Sigmoid colon (tissue), 7 donors: ENCODE measurements around the gene CRTC1. TPM values are rescaled to one million over a fixed set of nuclear protein-coding genes. Genes with fewer than 3 reads are reported as not detected.

Experiments
- DNase-seq: peaks from one replicate; pipeline ENCODE4 v3.0.0-alpha.2; 2019
- H3K27ac ChIP-seq, 4 donors: fragments of 200-600 bp; sonication (generic); one replicate each; pipeline ENCODE4 v1.5.1; 2016 to 2019; ENCODE audit warnings: mild to moderate bottlenecking in 1 of 4
- H3K27me3 ChIP-seq, 3 donors: fragments of 200-600 bp; sonication (generic); one replicate each; pipeline ENCODE4 v1.5.1; 2019; ENCODE audit warnings: mild to moderate bottlenecking in 1 of 3
- H3K36me3 ChIP-seq, 4 donors: fragments of 200-600 bp; sonication (generic); one replicate each; pipeline ENCODE4 v1.5.1; 2016 to 2019
- H3K4me1 ChIP-seq, 4 donors: fragments of 200-600 bp; sonication (generic); one replicate each; pipeline ENCODE4 v1.5.1; 2017 to 2019
- H3K4me3 ChIP-seq, 4 donors: fragments of 200-600 bp; sonication (generic); one replicate each; pipeline ENCODE4 v1.5.1; 2017 to 2019; ENCODE audit warnings: mild to moderate bottlenecking in 2 of 4, moderate library complexity in 1 of 4
- H3K9me3 ChIP-seq, 4 donors: fragments of 200-600 bp in 3 of 4; sonication (generic) in 3 of 4; one replicate each; pipeline versions ENCODE4 v1.5.1 to v1.6.1; 2013 to 2019
- CTCF ChIP-seq, 4 experiments: fragments of 450-650 bp in 3 of 4; fragments of 200-600 bp in 1 of 4; IDR thresholded peaks; one replicate each; pipeline ENCODE4 v1.5.1; 2016 to 2019; ENCODE audit warnings: antibody characterized with exemption in 4 of 4, mild to moderate bottlenecking in 3 of 4, moderate library complexity in 2 of 4
- EP300 ChIP-seq, 4 donors: sonication (generic); formaldehyde crosslinking; IDR thresholded peaks; one replicate each; pipeline ENCODE4 v1.6.1; 2017; ENCODE audit warnings: antibody characterized with exemption in 4 of 4
- POLR2A ChIP-seq, 2 donors: fragments of 450-650 bp; IDR thresholded peaks; one replicate each; pipeline ENCODE4 v1.6.1; 2016; ENCODE audit warnings: antibody characterized with exemption in 2 of 2, mild to moderate bottlenecking in 2 of 2, moderate library complexity in 2 of 2
- POLR2AphosphoS5 ChIP-seq, 4 donors: sonication (generic); formaldehyde crosslinking; IDR thresholded peaks; one replicate each; pipeline ENCODE4 v1.6.1; 2017; ENCODE audit warnings: antibody characterized with exemption in 4 of 4
- WGBS, 2 donors: extraction: QIAGEN DNeasy Blood & Tissue Kit; methylation state at CpG; one replicate each; pipeline ENCODE4 v1.1.7; 2013; 5-methylcytosine and 5-hydroxymethylcytosine counted together
- intact Hi-C: fragments of 100-400 bp; cut with DNase I; formaldehyde crosslinking; loops from one replicate; pipeline ENCODE4 v1.15.1; 2023
- polyA plus RNA-seq, 3 donors: library from polyadenylated mRNA; stranded (reverse); fragments of 200-250 nt; gene quantifications; one replicate each; pipeline ENCODE4 v1.2.3, GENCODE V29; 2013
- total RNA-seq, 4 donors: library from RNA; depleted of rRNA; stranded (reverse); fragments of >200 nt; gene quantifications; one replicate each; pipeline ENCODE4 v1.1.0, GENCODE V29; 2016
- donor health status: healthy with polysubstance abuse.
- donor health status: Bipolar disorder and iron deficiency.
- donor health status: healthy.

CRTC1 gene
- total and polyA plus RNA-seq, 7 donors = 2.5 to 8.9 (median 3.6) TPM

- H3K36me3 ChIP-seq = no peaks in the 10 kb centered on the region
- no peak overlapping the region for H3K4me3 ChIP-seq
- no peak overlapping the region for H3K27ac ChIP-seq
- peaks cover 0 to 32% (median 29%) of the 10 kb centered on the region in 4 donors for H3K4me1 ChIP-seq
- DNase-seq = no peak
- intact Hi-C loops = no loop called here
- TF ChIP-seq POLR2A (IDR thresholded peaks at IDR 0.05) (no peak), POLR2AphosphoS5 (IDR thresholded peaks at IDR 0.05) (no peak), CTCF (IDR thresholded peaks at IDR 0.05) (no peak), EP300 (IDR thresholded peaks at IDR 0.05) (no peak)
- no peaks in the 10 kb centered on the region for H3K9me3 ChIP-seq
- WGBS, 2 donors = 87 to 89% methylated on average over 19 of the region's 19 CpGs
- peaks cover 30 to 47% (median 44%) of the 10 kb centered on the region in 3 donors for H3K27me3 ChIP-seq
Observed at GRCh38 chr19:18783958-18784785, 100.7 kb downstream of the CRTC1 start.

DNA sequence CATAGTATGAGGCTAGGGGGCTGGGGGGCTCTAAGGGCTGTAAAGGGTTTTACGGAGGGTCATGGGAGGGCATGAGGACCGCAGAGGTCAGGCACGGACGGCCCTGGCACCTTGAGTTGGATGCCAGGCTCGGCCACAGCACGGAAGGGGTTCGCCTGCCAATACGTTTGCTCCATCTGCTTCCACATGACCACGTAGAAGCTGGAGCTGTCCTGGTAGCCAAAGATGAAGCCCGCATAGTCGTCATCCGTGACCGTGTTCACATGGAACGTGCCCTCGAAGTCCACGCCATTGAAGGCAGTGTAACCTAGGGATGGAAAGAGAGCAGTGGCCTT lies 101.3 kb downstream of the CRTC1 start:
- 63 to 78% methylated on average over 16 of the region's 16 CpGs for WGBS, 2 donors
- H3K4me3 ChIP-seq = no peak overlapping the region
- no peaks in the 10 kb centered on the region for H3K36me3 ChIP-seq
- intact Hi-C loops = no loop called here
- H3K4me1 ChIP-seq = peaks cover 0 to 38% (median 34%) of the 10 kb centered on the region in 4 donors
- no peak for DNase-seq
- no peak for TF ChIP-seq POLR2AphosphoS5 (IDR thresholded peaks at IDR 0.05)
- no peak for TF ChIP-seq CTCF (IDR thresholded peaks at IDR 0.05)
- no peak for TF ChIP-seq POLR2A (IDR thresholded peaks at IDR 0.05)
- no peak for TF ChIP-seq EP300 (IDR thresholded peaks at IDR 0.05)
- H3K27ac ChIP-seq = no peak overlapping the region
- peaks cover 36 to 53% (median 50%) of the 10 kb centered on the region in 3 donors for H3K27me3 ChIP-seq
- no peaks in the 10 kb centered on the region for H3K9me3 ChIP-seq

- no peak for TF ChIP-seq CTCF (IDR thresholded peaks at IDR 0.05)
- TF ChIP-seq EP300 (IDR thresholded peaks at IDR 0.05) = no peak
- TF ChIP-seq POLR2A (IDR thresholded peaks at IDR 0.05) = no peak
- no peak for TF ChIP-seq POLR2AphosphoS5 (IDR thresholded peaks at IDR 0.05)
- DNase-seq = peak; percentile 83
- no peaks in the 10 kb centered on the region for H3K9me3 ChIP-seq
- peak overlapping the region in 2 of 4 donors; percentile 16 to 18 for H3K4me3 ChIP-seq
- no peaks in the 10 kb centered on the region for H3K36me3 ChIP-seq
- peaks cover 0 to 45% (median 41%) of the 10 kb centered on the region in 4 donors for H3K4me1 ChIP-seq
- intact Hi-C loops = no loop called here
- peaks cover 43 to 60% (median 57%) of the 10 kb centered on the region in 3 donors for H3K27me3 ChIP-seq
- 8 to 11% methylated on average over 65 of the region's 65 CpGs for WGBS, 2 donors
- H3K27ac ChIP-seq = no peak overlapping the region
Observed at GRCh38 chr19:18785179-18786124, 102.0 kb downstream of the CRTC1 start.

DNA sequence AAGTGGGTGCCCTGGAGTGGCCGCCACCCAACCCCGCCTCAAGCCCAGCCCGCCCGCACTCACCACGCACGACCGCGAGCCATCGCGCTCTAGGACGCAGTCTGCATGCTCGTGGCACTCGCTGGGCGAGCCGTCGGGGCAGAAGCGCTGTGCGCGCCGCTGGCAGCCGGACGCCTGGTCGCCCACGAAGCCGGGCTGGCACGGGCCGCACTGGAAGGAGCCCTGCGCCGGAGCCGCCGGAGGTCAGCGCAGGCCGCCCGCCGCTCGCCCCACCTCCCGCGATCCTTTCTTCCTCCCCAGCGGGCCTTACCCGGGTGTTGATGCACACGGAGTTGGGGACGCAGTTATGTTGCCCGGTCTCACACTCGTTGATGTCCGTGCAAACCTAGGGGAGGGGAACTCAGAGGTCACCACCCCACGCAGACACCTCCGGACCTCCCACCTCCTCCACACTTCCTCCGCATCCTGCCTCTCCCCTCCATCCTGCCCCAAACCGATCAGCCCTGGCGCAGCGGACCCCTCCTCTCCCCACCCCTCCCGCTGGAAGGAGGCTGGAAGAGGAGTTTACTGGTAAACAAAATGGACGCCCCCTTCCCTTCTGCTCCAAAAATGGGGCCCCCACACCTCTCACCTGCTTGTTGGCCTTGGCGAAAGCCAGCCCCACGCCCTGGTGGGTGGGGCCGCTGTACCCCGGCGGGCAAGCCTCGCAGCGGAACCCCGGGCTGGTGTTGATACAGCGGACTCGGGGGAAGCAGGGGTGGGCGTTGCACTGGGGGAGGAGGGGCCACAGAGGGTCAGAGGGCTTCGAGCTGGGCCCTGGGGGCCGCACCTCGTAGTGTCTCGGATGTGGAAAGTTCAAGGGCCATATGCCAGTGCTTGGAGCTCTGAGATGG lies 105.3 kb downstream of the CRTC1 start:
- Histone ChIP-seq H3K9me3 (no peaks in the 10 kb centered on the region), H3K27me3 (peaks cover 56 to 93% (median 80%) of the 10 kb centered on the region in 3 donors), H3K36me3 (no peaks in the 10 kb centered on the region), H3K4me1 (peaks cover 0 to 53% (median 49%) of the 10 kb centered on the region in 4 donors), H3K4me3 (no peak overlapping the region), H3K27ac (no peak overlapping the region)
- DNase-seq = no peak
- intact Hi-C loops = no loop called here
- TF ChIP-seq POLR2AphosphoS5 (IDR thresholded peaks at IDR 0.05) (no peak), POLR2A (IDR thresholded peaks at IDR 0.05) (no peak), EP300 (IDR thresholded peaks at IDR 0.05) (no peak), CTCF (IDR thresholded peaks at IDR 0.05) (no peak)
- WGBS, 2 donors = 3 to 4% methylated on average over 68 of the region's 68 CpGs
